GM19351 (cell line): ENCODE data around the gene AKAP13.

ENCODE experiments used
- ATAC-seq: cut with Tn5 transposase; IDR thresholded peaks from one replicate; pipeline ENCODE4 v1.9.1; 2021; ENCODE audit warnings: mild to moderate bottlenecking, moderate library complexity; ENCODE audit not compliant: unreplicated experiment

The AKAP13 gene

DNA sequence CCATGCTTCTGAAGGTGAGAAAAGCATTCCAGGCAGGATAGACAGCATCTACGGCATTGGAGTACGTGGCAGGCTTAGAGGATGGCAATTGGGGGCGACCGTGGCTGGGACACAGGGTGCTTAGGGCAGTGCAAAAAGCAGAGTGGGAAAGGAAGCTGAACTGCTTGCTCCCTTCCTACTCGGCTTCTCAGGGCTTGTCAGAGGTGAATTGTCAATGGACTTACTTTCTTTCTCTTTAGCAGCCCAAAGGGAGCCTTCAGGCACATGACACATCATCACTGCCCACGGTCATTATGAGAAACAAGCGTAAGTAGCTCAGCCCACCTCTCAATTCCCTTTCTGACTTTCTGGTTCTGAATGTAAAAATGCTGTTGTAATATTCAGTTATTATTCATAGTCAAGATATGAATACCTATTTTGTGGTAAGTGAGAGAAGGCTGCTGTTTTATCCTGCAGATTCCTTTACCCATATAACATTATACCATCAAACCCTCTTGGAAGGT is 330.0 kb downstream of the AKAP13 start:
- peak; percentile 69 for ATAC-seq

DNA sequence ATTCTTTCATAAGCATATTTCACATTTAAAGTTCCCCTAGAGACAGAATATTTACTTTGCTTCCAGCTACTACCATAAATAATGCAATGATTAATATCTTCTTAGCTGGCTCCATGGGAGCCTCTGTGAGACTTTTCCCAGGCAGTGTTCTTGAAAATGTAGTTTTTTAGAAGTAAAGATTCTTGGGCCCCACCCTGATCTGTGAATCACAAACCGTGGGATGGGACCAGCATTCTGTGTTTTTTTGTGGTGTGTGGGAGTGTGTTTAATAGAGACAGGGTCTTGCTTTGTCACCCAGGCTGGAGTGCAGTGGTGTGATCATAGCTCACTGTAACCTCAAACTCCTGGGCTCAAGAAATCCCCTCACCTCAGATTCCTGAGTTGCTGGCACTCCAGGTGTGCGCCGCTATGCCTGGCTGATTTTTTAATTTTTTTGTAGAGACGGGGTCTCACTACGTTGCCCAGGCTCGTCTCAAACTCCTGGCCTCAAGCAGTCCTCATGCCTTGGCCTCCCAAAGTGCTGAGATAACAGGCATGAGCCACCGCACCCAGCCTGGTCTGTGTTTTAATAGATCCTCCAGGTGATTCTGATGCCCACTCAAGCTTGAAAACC is 331.3 kb downstream of the AKAP13 start:
- ATAC-seq = no peak

DNA sequence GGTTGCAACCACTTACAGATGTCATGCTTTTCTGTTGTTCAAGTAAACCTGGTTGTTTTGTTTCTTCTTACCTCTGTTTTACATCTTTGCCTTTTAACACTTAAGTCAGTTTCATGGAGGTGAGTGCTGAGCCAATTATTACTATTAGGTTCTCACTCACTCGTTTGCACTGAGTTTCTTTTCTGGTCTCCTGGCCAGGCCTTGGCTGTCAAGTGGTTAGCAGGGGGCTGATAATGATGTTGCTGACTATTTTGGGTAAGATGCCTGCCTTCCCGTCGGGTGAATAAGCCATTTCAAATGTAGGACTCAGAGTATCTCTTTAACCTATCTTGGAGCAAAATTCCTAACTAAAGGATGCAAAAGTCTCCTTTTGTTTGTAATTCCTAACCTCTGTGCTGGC is 335.9 kb downstream of the AKAP13 start:
- no peak for ATAC-seq

DNA sequence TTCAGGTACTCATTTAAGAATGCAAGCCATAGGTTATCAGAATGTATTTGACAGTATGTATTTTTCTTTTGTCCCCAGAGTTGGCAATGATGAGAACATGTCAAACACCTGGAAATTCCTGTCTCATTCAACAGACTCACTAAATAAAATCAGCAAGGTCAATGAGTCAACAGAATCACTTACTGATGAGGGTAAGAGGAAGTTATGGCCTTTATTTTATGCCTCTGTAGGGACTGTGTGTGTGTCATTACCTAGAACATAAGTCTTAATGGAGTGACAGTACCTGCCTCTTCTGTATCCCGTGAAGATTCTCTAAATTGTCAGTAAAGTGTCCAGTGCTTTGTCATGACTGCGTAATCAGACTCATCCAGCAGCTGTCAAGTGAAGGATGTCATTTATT is 336.8 kb downstream of the AKAP13 start:
- no peak for ATAC-seq

DNA sequence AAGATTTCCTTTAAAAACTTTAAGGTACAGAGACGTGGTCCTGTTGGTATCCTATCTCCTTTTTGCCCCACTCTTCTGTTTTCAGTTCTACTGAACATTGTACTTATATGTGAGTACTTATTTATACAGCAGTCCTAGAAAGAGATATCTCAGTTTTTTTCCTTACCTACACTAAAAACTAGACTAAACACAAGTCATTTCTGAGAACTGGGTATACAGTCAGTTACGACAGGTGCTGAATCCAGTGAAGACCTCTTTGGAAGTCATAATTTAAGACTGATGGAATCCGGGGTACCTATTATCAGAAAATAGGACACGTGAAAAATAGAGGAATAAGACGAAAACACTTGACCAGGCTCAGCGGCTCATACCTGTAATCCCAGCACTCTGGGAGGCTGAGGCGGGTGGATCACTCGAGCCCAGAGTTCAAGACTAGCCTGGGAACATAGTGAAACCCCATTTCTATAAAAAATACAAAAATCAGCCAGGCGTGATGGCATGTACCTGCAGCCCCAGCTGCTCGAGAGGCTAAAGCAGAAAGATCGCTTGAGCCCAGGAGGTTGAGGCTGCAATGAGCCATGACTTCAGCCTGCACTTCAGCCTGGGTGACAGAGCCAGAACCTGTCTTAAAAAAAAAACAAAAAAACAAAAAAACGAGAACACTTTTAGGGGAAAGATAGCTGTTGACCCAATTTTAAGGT is 338.0 kb downstream of the AKAP13 start:
- peak; percentile 76 for ATAC-seq

GRCh38 chr15:85718981-85719380 is 338.6 kb downstream of the AKAP13 start:
- no peak for ATAC-seq

DNA sequence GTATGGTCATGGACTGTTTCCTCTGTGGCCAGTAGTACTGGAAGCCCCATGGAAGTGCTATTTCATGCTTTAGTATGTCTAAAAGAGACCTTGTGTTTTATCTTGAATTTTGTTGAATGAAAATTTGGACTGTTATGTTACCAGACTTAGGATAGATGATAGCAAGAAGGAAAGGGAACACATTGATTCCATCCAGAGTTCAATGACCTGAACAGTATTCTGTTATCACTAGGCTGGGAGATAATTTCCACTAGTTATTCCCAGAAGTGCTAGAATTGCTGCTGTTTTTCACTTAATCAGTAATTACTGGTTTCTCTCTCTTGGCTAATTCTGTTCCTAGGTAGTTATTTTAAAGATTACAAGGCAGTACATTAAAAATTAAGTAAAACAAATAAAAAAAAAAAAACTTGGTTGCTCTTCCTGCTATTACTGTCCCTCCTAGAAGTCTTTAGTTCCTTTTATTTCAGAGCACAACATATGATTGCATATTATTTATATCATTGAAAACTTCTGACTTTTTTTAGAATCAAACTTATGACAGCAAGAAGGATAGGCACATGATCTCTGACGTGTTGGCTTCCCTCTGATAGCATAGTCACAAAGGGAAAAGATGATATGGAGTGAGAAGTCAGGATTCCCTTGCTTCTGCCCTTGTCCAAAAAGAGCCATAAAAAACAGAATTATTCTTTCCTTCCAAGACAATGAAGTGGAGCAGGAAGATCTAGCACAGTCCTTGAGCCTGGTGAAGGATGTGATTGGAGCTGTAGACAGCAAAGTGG is 342.2 kb downstream of the AKAP13 start:
- no peak for ATAC-seq

DNA sequence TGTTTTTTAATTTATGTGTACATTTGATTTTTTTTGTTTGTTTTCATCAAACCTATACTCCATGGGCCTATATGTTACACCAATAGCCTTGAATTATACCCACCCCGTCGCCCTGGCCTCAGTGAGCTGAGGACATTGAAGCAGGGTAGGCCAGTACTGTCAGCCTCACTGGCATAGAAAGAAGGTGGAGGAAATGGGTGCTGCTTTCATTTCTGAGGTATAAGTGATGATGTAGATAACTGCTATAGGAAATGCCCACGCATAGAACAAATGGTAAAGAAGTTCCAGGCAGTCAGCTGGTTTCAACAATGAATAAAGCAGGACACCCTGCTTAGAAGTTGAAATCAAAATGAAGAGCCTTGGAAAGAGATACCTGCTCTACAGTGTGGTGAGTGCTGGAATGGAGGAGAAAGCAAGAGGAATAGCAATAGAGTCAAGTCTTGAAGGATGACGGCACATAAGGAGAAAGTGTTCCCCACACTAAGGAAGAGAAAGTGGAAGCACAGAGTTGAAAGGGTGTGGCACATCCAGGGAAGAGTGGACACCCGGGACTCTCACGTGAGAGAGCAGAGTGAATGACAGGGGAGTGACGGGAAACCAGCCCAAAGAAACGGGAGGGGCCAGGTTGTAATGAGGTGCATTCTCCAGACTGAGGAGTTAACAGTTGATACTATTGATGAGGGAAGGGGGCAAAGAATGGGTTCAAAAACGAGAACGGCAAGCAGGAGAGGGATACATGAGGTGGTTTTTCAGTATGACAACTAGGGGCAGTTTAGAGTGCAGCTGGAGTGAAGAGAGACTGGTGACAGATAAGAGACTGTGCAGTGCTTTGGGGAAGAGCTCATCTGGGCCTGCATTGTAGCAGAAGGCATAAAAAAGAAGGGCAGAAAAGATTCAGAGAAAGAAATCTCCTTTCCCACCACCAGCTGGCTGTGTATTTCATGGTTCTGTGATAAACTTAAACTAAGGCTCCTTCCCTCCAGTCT is 343.9 kb downstream of the AKAP13 start:
- peak; percentile 55 for ATAC-seq

- no peak for ATAC-seq
Measured at GRCh38 chr15:85725019-85725418, 344.6 kb downstream of the AKAP13 start.

DNA sequence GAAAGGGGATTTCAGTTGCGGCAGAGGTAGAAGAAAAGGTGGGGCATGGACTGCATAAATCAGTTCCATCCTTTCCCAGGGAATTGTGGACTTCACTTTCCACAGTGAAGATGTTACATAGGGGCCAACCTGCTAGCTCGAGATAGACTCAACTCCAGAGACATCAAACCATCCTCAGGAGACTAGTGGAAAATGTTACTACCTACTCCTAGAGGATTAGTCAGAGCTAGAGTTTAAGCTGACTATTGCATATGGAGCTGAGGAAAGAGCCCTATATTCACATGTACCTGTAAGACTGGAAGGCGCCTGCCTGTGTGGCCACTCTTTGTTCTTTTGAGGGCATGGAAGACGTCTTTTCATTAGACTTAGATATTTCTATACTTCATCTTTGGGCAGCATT is 345.2 kb downstream of the AKAP13 start:
- no peak for ATAC-seq

DNA sequence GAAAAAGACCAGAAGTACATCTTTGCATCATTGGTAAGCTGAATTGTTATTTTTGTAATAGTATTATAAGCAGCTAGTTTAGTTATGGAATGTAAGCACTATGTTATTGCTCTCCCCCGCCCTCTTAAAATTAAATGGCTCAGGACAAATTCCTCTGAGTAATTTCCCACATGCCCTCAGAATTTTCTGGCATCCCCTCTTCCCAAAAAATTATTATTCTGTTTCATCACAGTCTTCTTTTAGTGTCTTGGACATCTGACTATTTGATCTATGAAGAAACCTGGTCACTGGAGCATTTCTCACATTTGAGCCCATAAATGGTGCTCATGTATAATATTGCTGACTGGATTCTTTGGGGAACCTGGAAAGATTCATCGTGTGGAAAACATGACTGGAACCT is 346.1 kb downstream of the AKAP13 start:
- ATAC-seq = no peak

DNA sequence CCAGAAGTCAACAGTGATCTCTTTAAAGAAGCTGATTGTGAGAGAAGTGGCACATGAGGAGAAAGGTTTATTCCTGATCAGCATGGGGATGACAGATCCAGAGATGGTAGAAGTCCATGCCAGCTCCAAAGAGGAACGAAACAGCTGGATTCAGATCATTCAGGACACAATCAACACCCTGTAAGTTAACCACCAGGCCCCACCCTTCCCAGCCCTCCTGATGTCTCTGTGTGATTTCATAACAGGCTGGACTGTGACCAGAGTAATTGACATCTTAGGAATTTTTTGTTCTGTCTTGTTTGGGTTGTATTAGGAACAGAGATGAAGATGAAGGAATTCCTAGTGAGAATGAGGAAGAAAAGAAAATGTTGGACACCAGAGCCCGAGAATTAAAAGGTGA is 346.7 kb downstream of the AKAP13 start:
- ATAC-seq = no peak

DNA sequence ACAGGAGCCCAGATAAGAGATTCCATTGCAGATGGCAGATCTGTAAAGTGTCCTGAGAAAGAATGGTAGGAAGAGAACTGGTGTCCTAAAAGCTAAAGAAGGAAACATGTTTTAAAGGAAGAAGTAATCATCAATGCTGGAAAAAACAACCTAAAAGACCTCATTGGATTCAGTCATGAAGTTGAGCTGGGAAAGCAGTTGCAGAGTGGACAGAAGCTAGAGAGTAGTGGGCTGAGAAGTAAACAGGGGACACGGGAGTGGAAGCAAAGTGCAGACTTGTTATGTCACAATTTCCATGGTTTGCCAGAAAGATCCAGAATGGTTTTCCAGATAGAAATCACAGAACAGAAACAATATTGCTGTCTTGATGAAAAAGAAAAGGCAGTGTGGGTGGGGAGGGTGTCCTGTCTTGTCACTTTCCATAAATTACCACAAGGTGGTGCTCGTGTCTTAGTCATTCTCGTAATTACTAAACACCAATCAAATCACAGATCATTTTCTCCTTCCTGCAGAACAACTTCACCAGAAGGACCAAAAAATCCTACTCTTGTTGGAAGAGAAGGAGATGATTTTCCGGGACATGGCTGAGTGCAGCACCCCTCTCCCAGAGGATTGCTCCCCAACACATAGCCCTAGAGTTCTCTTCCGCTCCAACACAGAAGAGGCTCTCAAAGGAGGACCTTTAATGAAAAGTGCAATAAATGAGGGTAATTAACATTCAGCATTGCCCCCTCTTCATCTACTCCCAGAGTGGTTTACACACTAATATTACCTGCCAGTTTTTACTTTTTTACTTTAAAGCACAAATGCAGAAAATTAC is 349.8 kb downstream of the AKAP13 start:
- ATAC-seq = peak; percentile 79

DNA sequence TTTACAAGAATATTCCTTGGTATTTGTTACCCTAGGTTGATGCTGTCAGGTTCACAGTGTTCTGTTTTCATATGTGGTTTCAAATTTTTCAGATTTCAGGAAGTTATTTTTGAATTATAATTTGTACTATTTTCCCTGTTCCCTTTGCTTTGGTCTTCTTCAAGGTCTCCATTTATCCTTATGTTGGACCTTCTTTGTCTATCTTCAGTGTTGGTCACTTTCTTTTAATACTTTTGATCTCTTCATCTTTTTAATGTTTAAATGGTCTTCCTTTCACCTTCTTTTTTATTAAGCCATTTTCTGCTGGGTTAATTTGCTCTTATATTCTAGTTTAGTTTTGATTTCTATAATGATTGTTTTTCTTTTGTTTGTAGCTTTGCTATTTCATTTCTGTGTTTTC is 353.0 kb downstream of the AKAP13 start:
- ATAC-seq = no peak

DNA sequence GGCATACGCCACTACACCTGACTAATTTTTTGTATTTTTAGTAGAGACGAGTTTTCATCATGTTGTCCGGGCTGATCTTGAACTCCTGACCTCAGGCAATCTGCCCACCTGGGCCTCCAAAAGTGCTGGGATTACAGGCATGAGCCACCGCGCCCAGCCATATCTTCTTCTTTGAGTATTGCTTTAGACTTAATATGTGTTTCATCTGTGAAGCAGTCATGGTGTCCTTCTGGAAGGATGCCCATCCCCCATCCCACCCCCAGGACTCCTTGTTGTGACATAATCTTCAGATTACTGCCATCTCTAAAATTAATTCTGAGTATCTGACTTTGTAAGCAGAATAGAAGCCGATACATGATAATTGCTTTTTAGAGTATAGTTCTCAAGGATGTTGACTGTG is 356.7 kb downstream of the AKAP13 start:
- no peak for ATAC-seq

DNA sequence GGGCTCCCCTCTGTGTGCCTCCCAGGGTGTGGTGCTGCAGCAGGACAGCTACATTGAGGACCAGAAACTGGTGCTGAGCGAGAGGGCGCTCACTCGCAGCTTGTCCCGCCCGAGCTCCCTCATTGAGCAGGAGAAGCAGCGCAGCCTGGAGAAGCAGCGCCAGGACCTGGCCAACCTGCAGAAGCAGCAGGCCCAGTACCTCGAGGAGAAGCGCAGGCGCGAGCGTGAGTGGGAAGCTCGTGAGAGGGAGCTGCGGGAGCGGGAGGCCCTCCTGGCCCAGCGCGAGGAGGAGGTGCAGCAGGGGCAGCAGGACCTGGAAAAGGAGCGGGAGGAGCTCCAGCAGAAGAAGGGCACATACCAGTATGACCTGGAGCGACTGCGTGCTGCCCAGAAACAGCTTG is 360.6 kb downstream of the AKAP13 start:
- ATAC-seq = no peak

DNA sequence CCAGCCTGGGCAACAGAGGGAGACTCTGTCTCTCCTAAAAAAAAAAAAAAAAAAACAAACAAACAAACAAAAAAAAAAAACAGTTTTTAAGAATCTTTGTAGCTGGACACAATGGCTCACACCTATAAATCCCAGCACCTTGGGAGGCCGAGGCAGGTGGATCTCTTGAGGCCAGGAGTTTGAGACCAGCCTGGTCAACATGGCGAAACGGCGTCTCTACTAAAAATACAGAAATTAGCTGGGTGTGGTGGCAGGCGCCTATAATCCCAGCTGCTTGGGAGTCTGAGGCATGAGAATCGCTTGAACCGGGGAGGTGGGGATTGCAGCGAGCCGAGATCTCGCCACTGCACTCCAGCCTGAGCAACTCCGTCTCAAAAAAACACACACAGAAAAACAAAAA is 361.3 kb downstream of the AKAP13 start:
- no peak for ATAC-seq

GRCh38 chr15:85742186-85742821 is 361.9 kb downstream of the AKAP13 start:
- ATAC-seq = no peak

GRCh38 chr15:85743392-85744055 is 363.1 kb downstream of the AKAP13 start:
- ATAC-seq = no peak
